ENCODE measurements around the gene GTPBP10. TPM values are rescaled to one million over a fixed set of nuclear protein-coding genes. Genes with fewer than 3 reads are reported as not detected.

The GTPBP10 gene
- total RNA-seq, 2 donors from 2014 or later = 3.6 to 20.8 TPM

DNA sequence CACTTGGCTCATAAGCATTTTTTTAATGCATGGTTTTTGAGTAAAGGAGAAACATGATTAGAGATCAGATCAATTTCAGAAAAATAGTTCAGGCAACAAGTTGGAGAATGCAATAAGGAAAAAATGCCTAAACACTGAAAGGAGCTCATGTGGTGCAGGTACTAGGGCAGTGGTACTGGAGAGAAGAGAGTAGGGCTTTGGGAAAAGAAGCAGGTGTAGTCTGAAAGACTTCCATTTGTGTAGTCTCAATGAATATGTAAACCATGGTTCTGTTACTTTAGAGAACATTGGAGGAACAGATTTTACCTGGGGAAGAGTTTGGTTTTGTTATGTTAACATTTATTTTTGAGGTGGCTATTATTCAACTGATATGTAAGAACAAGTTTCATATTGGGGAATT lies 5.5 kb downstream of the GTPBP10 start:
- no peak for TF ChIP-seq POLR2A (IDR thresholded peaks at IDR 0.05)
- no peak for TF ChIP-seq CTCF (IDR thresholded peaks at IDR 0.05)
- Histone ChIP-seq H3K4me1 (peaks cover 19% of the 10 kb centered on the region), H3K27ac (no peak overlapping the region), H3K9me3 (no peaks in the 10 kb centered on the region), H3K4me3 (no peak overlapping the region), H3K36me3 (replicated peaks in 1 of 2; ENCODE audit: insufficient read depth in 1 of 2, low read depth in 2 of 2) (peaks cover 0 to 3% of the 10 kb centered on the region in 2 donors), H3K27me3 (no peaks in the 10 kb centered on the region)
- intact Hi-C loops (cut with DNase I) = no loop called here
- ATAC-seq (no peak), DNase-seq (no peak)

GRCh38 chr7:90383422-90383821 lies 36.9 kb downstream of the GTPBP10 start:
- DNase-seq (no peak), ATAC-seq (no peak)
- Histone ChIP-seq H3K27me3 (no peaks in the 10 kb centered on the region), H3K4me3 (no peak overlapping the region), H3K36me3 (replicated peaks in 1 of 2; ENCODE audit: insufficient read depth in 1 of 2, low read depth in 2 of 2) (peaks cover 6 to 21% of the 10 kb centered on the region in 2 donors), H3K27ac (no peak overlapping the region), H3K9me3 (no peaks in the 10 kb centered on the region), H3K4me1 (no peaks in the 10 kb centered on the region)
- TF ChIP-seq CTCF (IDR thresholded peaks at IDR 0.05) = no peak
- no peak for TF ChIP-seq POLR2A (IDR thresholded peaks at IDR 0.05)
- intact Hi-C loops (cut with DNase I) = no loop called here
- 80 to 87% methylated on average over 1 of the region's 1 CpG for WGBS, 2 donors

DNA sequence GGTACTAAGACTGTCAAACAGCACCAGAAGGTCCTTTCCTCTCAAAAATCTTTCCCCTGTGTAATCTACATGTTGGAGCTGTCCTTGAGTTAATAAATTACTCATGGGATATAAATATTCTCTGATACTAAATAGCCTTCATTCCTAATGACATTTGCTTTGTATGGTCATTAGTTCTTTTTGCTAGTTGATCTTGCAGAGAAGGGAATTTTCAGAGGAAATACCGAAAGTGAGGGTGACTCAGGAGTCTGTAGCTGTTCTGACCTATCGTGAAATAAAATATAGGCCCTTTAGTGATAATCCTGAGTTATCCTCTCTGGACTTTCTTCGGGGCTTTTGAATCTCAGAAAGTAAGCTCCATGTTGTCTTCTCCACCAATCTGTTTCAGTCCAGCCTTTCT lies 37.3 kb downstream of the GTPBP10 start:
- ATAC-seq = no peak
- WGBS, 2 donors = 89 to 90% methylated on average over 3 of the region's 3 CpGs
- H3K4me3 ChIP-seq = no peak overlapping the region
- no peak for TF ChIP-seq POLR2A (IDR thresholded peaks at IDR 0.05)
- TF ChIP-seq CTCF (IDR thresholded peaks at IDR 0.05) = no peak
- no peak overlapping the region for H3K27ac ChIP-seq
- no peaks in the 10 kb centered on the region for H3K9me3 ChIP-seq
- H3K36me3 ChIP-seq (replicated peaks in 1 of 2; ENCODE audit: insufficient read depth in 1 of 2, low read depth in 2 of 2) = peaks cover 6 to 21% of the 10 kb centered on the region in 2 donors
- H3K4me1 ChIP-seq = no peaks in the 10 kb centered on the region
- intact Hi-C loops (cut with DNase I) = no loop called here
- no peak for DNase-seq
- H3K27me3 ChIP-seq = no peaks in the 10 kb centered on the region

DNA sequence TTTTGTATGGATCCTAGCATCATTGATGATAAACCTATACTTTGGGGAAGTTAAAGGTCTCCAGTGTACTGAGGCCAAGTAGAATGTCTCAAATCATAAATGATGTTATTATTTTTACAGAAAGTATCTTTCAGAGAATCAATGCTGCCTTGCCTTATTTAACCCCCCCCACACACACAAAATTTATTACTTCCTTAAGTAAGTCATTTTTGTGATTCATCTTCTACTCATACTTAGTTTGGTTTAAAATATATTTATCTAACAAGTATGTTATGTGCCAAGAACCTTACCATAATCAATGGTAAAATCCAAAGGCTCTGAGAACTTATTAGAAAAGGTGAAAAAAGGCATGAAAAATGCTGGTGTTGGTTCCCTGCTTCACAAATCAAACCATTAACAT lies 37.9 kb downstream of the GTPBP10 start:
- no peak for ATAC-seq
- Histone ChIP-seq H3K4me1 (no peaks in the 10 kb centered on the region), H3K36me3 (replicated peaks in 1 of 2; ENCODE audit: insufficient read depth in 1 of 2, low read depth in 2 of 2) (peaks cover 3 to 17% of the 10 kb centered on the region in 2 donors), H3K27ac (no peak overlapping the region), H3K27me3 (no peaks in the 10 kb centered on the region), H3K4me3 (no peak overlapping the region), H3K9me3 (no peaks in the 10 kb centered on the region)
- DNase-seq = no peak
- TF ChIP-seq POLR2A (IDR thresholded peaks at IDR 0.05) = no peak
- intact Hi-C loops (cut with DNase I) = no loop called here

GRCh38 chr7:90387470-90388240 lies 41.1 kb downstream of the GTPBP10 start:
- Histone ChIP-seq H3K9me3 (no peaks in the 10 kb centered on the region), H3K4me3 (no peak overlapping the region), H3K27me3 (no peaks in the 10 kb centered on the region), H3K27ac (no peak overlapping the region), H3K4me1 (no peaks in the 10 kb centered on the region), H3K36me3 (replicated peaks in 1 of 2; ENCODE audit: insufficient read depth in 1 of 2, low read depth in 2 of 2) (peaks cover 0 to 13% of the 10 kb centered on the region in 2 donors)
- DNase-seq (no peak), ATAC-seq (no peak)
- intact Hi-C loops (cut with DNase I) = no loop called here
- 93 to 94% methylated on average over 2 of the region's 2 CpGs for WGBS, 2 donors
- TF ChIP-seq POLR2A (IDR thresholded peaks at IDR 0.05) = no peak
- no peak for TF ChIP-seq CTCF (IDR thresholded peaks at IDR 0.05)

All from body of pancreas (tissue), 4 donors.